Kidney (tissue), 14 donors: ENCODE measurements around the gene CDR2. TPM values are rescaled to one million over a fixed set of nuclear protein-coding genes. Genes with fewer than 3 reads are reported as not detected.

Source experiments
- DNase-seq, 5 donors: peaks; one replicate each; pipeline ENCODE4 v3.0.0-alpha.2; 2013 to 2020
- FAIRE-seq: peaks from 2 replicates; lab custom pipeline; 2012; peaks lifted over from hg19 to GRCh38; lab: Jason Lieb, UNC
- H3K27ac ChIP-seq, 2 donors: one replicate each; pipeline ENCODE4 v1.7.0; 2013; ENCODE audit warnings: low read depth in 2 of 2, low read length in 2 of 2, inconsistent platforms in 1 of 2
- H3K27me3 ChIP-seq: one replicate; pipeline ENCODE4 v1.7.1; 2013; ENCODE audit warnings: low read length, inconsistent platforms; ENCODE audit not compliant: control insufficient read depth, insufficient read depth
- H3K36me3 ChIP-seq, 3 donors: one replicate each; pipeline versions ENCODE4 v1.7.0 to v1.7.1; 2013; ENCODE audit warnings: low read length in 3 of 3, control low read depth in 1 of 3, inconsistent platforms in 1 of 3; ENCODE audit not compliant: insufficient read depth in 3 of 3, control insufficient read depth in 2 of 3
- H3K4me1 ChIP-seq, 3 donors: one replicate each; pipeline versions ENCODE4 v1.7.0 to v1.7.1; 2013; ENCODE audit warnings: low read length in 3 of 3, inconsistent platforms in 1 of 3, low read depth in 1 of 3; ENCODE audit not compliant: control insufficient read depth in 2 of 3, insufficient read depth in 2 of 3
- H3K4me3 ChIP-seq, 3 donors: one replicate each; pipeline versions ENCODE4 v1.7.0 to v1.8.1; 2013; ENCODE audit warnings: low read length in 3 of 3, control low read depth in 1 of 3, inconsistent platforms in 1 of 3
- H3K9ac ChIP-seq, 3 donors: one replicate each; pipeline versions ENCODE4 v1.7.0 to v1.7.1; 2013; ENCODE audit warnings: low read length in 3 of 3, control low read depth in 1 of 3, inconsistent platforms in 1 of 3
- H3K9me3 ChIP-seq, 3 donors: one replicate each; pipeline versions ENCODE4 v1.7.0 to v1.7.1; 2013; ENCODE audit warnings: low read length in 3 of 3, control low read depth in 1 of 3, inconsistent platforms in 1 of 3; ENCODE audit not compliant: control insufficient read depth in 2 of 3, insufficient read depth in 1 of 3
- CTCF ChIP-seq: IDR thresholded peaks from 3 replicates; pipeline ENCODE4 v1.5.1; 2012; ENCODE audit warnings: mild to moderate bottlenecking, moderate library complexity, borderline replicate concordance; ENCODE audit not compliant: insufficient read depth; ENCODE audit errors: extremely low read depth
- intact Hi-C: fragments of 100-400 bp; cut with DNase I; formaldehyde crosslinking; loops from one replicate; pipeline ENCODE4 v1.11.1; 2022
- polyA plus RNA-seq: library from polyadenylated mRNA; stranded (reverse); fragments of 350-450 nt; fragmentation: Illumina TruSeq; extraction: RNeasy Lipid Tissue Mini Kit (QIAGEN cat#74804); gene quantifications from one replicate; pipeline ENCODE4 v1.2.3, GENCODE V29; 2014; ENCODE audit warnings: low read depth, low replicate concordance; ENCODE audit not compliant: insufficient read depth
- total RNA-seq: library from RNA; stranded (reverse); fragmentation: NEBNext Ultra II Directional; extraction: Animal tissue kit (Norgen Biotek cat#: 25700); gene quantifications from one replicate; pipeline ENCODE4 v1.2.1, GENCODE V29; 2021
- donor health status: control.
- donor health status: control.
- donor health status: control.
- donor health status: control.
- donor health status: control.
- donor health status: DM: yes; HTN: yes; CAD: no.
- donor health status: Normal renal cell carcinoma (clear cell type).

Gene CDR2
- total and polyA plus RNA-seq, 2 donors from 2014 or later: 14.4 to 29.6 TPM

- Histone ChIP-seq H3K9ac (no peak overlapping the region), H3K27me3 (no peaks in the 10 kb centered on the region), H3K27ac (no peak overlapping the region), H3K4me1 (peaks cover 0 to 35% (median 11%) of the 10 kb centered on the region in 3 donors), H3K4me3 (no peak overlapping the region), H3K36me3 (peaks cover 2 to 25% (median 3%) of the 10 kb centered on the region in 3 donors), H3K9me3 (no peaks in the 10 kb centered on the region)
- intact Hi-C loops: no loop called here
- FAIRE-seq (no peak), DNase-seq (peak in 3 of 5 donors; percentile 39 to 68 (median 48))
- TF ChIP-seq CTCF: no peak
Observed at GRCh38 chr16:22366889-22367288, 7.5 kb downstream of the CDR2 start.

- intact Hi-C loops: no loop called here
- no peaks in the 10 kb centered on the region for H3K27me3 ChIP-seq
- no peak overlapping the region for H3K9ac ChIP-seq
- no peak overlapping the region for H3K4me3 ChIP-seq
- H3K36me3 ChIP-seq: peaks cover 2 to 25% (median 3%) of the 10 kb centered on the region in 3 donors
- H3K27ac ChIP-seq: no peak overlapping the region
- FAIRE-seq (no peak), DNase-seq (no peak)
- H3K9me3 ChIP-seq: no peaks in the 10 kb centered on the region
- TF ChIP-seq CTCF: no peak
- H3K4me1 ChIP-seq: peaks cover 0 to 33% (median 11%) of the 10 kb centered on the region in 3 donors
Observed at GRCh38 chr16:22366371-22366770, 8.0 kb downstream of the CDR2 start.

GRCh38 chr16:22364241-22364640 is 10.2 kb downstream of the CDR2 start:
- Histone ChIP-seq H3K27me3 (no peaks in the 10 kb centered on the region), H3K27ac (no peak overlapping the region), H3K36me3 (peaks cover 2 to 25% (median 3%) of the 10 kb centered on the region in 3 donors), H3K9me3 (no peaks in the 10 kb centered on the region), H3K9ac (no peak overlapping the region), H3K4me1 (peaks cover 0 to 11% (median 5%) of the 10 kb centered on the region in 3 donors), H3K4me3 (no peak overlapping the region)
- DNase-seq: no peak
- intact Hi-C loops: no loop called here
- TF ChIP-seq CTCF: no peak
- no peak for FAIRE-seq
